Fibroblast of mammary gland (primary cell): ENCODE results near the gene SLC6A9.
A peak's percentile ranks its signal among the peaks of the same experiment; 100 is the strongest.

ENCODE experiments used
- DNase-seq: peaks from one replicate; pipeline ENCODE4 v3.0.0-alpha.2; 2010; ENCODE audit warnings: low read depth
- H3K4me3 ChIP-seq: 2 replicates; pipeline ENCODE4 v1.5.1; 2011; ENCODE audit warnings: low read depth, mild to moderate bottlenecking, low read length, moderate library complexity; ENCODE audit not compliant: control insufficient read depth
- CTCF ChIP-seq: conservative IDR thresholded peaks from 2 replicates; pipeline ENCODE4 v1.5.1; 2011; ENCODE audit warnings: low read depth, low read length, inconsistent platforms; ENCODE audit not compliant: control insufficient read depth, insufficient read depth

The SLC6A9 gene

DNA sequence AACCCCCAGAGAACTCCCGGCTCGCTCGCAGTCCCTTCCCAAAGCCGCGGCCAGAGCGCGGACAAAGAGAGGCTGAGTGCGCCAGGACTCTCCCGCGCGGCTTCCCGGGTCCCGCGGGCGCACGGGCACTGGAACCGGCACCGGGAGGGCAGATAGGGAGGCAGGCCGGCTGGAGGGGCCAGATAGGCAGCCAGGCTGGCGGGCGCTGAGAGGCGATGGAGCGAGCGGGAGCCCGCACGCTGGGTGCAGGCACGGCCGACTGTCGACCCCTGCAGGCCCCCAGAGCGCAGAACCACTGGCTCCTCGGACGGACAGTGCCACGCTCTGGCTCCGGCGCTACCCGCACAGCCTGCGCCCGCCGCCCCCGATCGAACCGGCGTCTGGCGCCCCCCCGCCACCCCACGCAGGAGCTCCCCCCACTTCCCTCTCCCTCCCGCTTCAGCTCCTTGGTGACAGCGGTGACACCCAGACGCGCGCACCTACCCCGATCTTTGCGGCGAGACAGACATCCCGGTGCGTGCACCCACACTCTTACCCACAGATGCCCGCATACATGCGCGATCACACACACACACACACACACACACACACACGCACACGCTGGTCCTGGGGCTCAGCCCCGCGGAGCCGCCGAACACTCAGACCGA lies 534 bp downstream of the SLC6A9 start:
- peak; percentile 27 for DNase-seq

GRCh38 chr1:44029911-44030604 lies 1.2 kb downstream of the SLC6A9 start:
- peak; percentile 84 for DNase-seq
- TF ChIP-seq CTCF = no peak

More for the DNA sequence above, 534 bp downstream of the SLC6A9 start:
- H3K4me3 ChIP-seq = peak overlapping the region; percentile 62
- no peak for TF ChIP-seq CTCF

GRCh38 chr1:44029260-44029910 lies 1.9 kb downstream of the SLC6A9 start:
- TF ChIP-seq CTCF = no peak
- no peak for DNase-seq
- peak overlapping the region; percentile 62 for H3K4me3 ChIP-seq

More at GRCh38 chr1:44029911-44030604, 1.2 kb downstream of the SLC6A9 start:
- peak overlapping the region; percentile 62 for H3K4me3 ChIP-seq

DNA sequence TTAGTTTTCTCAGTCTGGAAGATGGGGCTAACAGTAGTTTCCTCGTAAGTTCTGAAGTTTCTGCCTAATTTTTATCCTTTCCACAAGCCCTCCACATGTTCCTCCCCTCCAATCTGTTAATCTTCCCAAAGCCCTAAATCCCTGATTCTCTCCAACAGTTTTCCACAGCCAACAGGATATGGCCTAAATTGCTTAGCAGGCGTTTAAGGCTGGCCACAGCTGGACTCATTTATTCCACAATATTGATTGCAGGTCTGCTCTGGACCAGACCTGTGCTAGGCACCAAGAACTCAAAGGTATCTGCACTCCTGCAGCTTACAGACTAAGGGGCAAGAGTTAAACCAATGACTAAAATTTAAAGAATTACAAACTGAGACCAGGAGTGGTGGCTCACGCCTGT lies 3.9 kb downstream of the SLC6A9 start:
- H3K4me3 ChIP-seq = no peak overlapping the region
- no peak for DNase-seq

GRCh38 chr1:44025816-44026215 lies 5.4 kb downstream of the SLC6A9 start:
- no peak for TF ChIP-seq CTCF
- DNase-seq = no peak
- no peak overlapping the region for H3K4me3 ChIP-seq

More for the DNA sequence above, 3.9 kb downstream of the SLC6A9 start:
- no peak for TF ChIP-seq CTCF

GRCh38 chr1:44024903-44025525 lies 6.2 kb downstream of the SLC6A9 start:
- TF ChIP-seq CTCF = no peak
- H3K4me3 ChIP-seq = no peak overlapping the region
- no peak for DNase-seq
